K562 (cell line): ENCODE data around the gene ARFGEF2. TPM values are rescaled to one million over a fixed set of nuclear protein-coding genes. Genes with fewer than 3 reads are reported as not detected.

Source experiments
- CBFA2T2 ChIP-seq: fragments of 450-650 bp; conservative IDR thresholded peaks from 2 replicates; pipeline ENCODE4 v1.6.1; 2017; ENCODE audit warnings: mild to moderate bottlenecking
- CBX2 ChIP-seq: fragments of 200-600 bp; sonication (generic); IDR thresholded peaks from one replicate; pipeline ENCODE4 v1.6.1; 2012; ENCODE audit warnings: mild to moderate bottlenecking, low read length, inconsistent platforms; ENCODE audit not compliant: insufficient read depth, poor library complexity, severe bottlenecking
- CEBPZ ChIP-seq: fragments of 150-350 bp; IDR thresholded peaks from 2 replicates; pipeline ENCODE4 v1.6.1; 2014; ENCODE audit warnings: low read depth, mild to moderate bottlenecking, low read length, borderline replicate concordance
- HDAC1 ChIP-seq, 2 experiments: fragments of 450-650 bp; IDR thresholded peaks; 2 replicates each; pipeline ENCODE4 v1.6.1; 2016 to 2017; ENCODE audit warnings: inconsistent platforms in 1 of 2, mild to moderate bottlenecking in 1 of 2, moderate library complexity in 1 of 2
- KDM4B ChIP-seq, 2 experiments: fragments of 450-650 bp in 1 of 2; sonication (generic) in 1 of 2; IDR thresholded peaks; 2 replicates each; pipeline ENCODE4 v1.6.1; 2016 to 2017; ENCODE audit warnings: borderline replicate concordance in 2 of 2, antibody characterized with exemption in 1 of 2, low read depth in 1 of 2, mild to moderate bottlenecking in 1 of 2
- KHSRP ChIP-seq: fragments of 450-650 bp; IDR thresholded peaks from 2 replicates; pipeline ENCODE4 v1.6.1; 2017
- RBM17 ChIP-seq: fragments of 200-400 bp; formaldehyde crosslinking; IDR thresholded peaks from 2 replicates; pipeline ENCODE4 v1.6.1; 2017; ENCODE audit warnings: low read depth, mild to moderate bottlenecking, low read length, borderline replicate concordance
- RBM25 ChIP-seq: fragments of 200-400 bp; formaldehyde crosslinking; IDR thresholded peaks from 2 replicates; pipeline ENCODE4 v1.6.1; 2018; ENCODE audit warnings: low read length, low read depth, moderate library complexity; ENCODE audit not compliant: severe bottlenecking
- SRSF1 ChIP-seq: fragments of 200-400 bp; formaldehyde crosslinking; IDR thresholded peaks from 2 replicates; pipeline ENCODE4 v1.6.1; 2017; ENCODE audit warnings: mild to moderate bottlenecking, low read depth, low read length, moderate library complexity
- STAG1 ChIP-seq: sonication (generic); formaldehyde crosslinking; IDR thresholded peaks from 2 replicates; pipeline ENCODE4 v1.5.0; 2020; ENCODE audit warnings: missing genetic modification reagents, borderline replicate concordance
- THRAP3 ChIP-seq: fragments of 450-650 bp; IDR thresholded peaks from 2 replicates; pipeline ENCODE4 v1.6.1; 2016; ENCODE audit warnings: mild to moderate bottlenecking, inconsistent platforms, borderline replicate concordance
- TOE1 ChIP-seq, 2 experiments: fragments of 450-650 bp in 1 of 2; sonication (generic) in 1 of 2; formaldehyde crosslinking in 1 of 2; IDR thresholded peaks; 2 replicates each; pipeline versions ENCODE4 v1.7.1 to v1.8.0; 2016 to 2022; ENCODE audit warnings: borderline replicate concordance in 2 of 2, mild to moderate bottlenecking in 2 of 2, antibody characterized with exemption in 1 of 2, inconsistent platforms in 1 of 2, low read depth in 1 of 2, missing genetic modification reagents in 1 of 2, moderate library complexity in 1 of 2
- TRIM25 ChIP-seq: fragments of 450-650 bp; IDR thresholded peaks from 2 replicates; pipeline ENCODE4 v1.7.0; 2016; ENCODE audit warnings: borderline replicate concordance
- ZNF274 ChIP-seq: IDR thresholded peaks from 2 replicates; pipeline ENCODE4 v1.6.1; 2011; ENCODE audit warnings: low read depth, mild to moderate bottlenecking, low read length, moderate library complexity, borderline replicate concordance
- ZNF778 ChIP-seq: fragments of 450-650 bp; formaldehyde crosslinking; IDR thresholded peaks from 2 replicates; pipeline ENCODE4 v1.4.0; 2020; ENCODE audit warnings: mild to moderate bottlenecking, moderate library complexity
- polyA plus RNA-seq, 8 experiments: library from polyadenylated mRNA; depleted of rRNA in 4 of 8; stranded (reverse) in 5 of 8; unstranded in 3 of 8; fragments of >200 nt; fragmentation: Nextera tagmentation in 2 of 8; fragmentation: Illumina TruSeq in 1 of 8; extraction: Ambion mirVana in 2 of 8; extraction: Trizol in 1 of 8; gene quantifications; 2 replicates each; pipeline versions ENCODE4 v1.2.1 to v1.2.3, GENCODE V29; 2011 to 2014; ENCODE audit warnings: inconsistent platforms in 1 of 8, missing spikeins in 1 of 8
- total RNA-seq, 7 experiments: library from RNA; depleted of rRNA in 6 of 7; stranded (reverse); fragments of >200 nt in 6 of 7; fragmentation: Illumina TruSeq in 2 of 7; extraction: Trizol in 2 of 7; gene quantifications; 2 replicates each; pipeline versions ENCODE4 v1.2.1 to v1.2.3, GENCODE V29; 2011 to 2021; ENCODE audit warnings: low replicate concordance in 1 of 7
- TF ChIP-seq, protein P1 (sequence below), 2 experiments: fragments of 450-650 bp; IDR thresholded peaks; 2 replicates each; pipeline ENCODE4 v1.6.1; 2018; ENCODE audit warnings: mild to moderate bottlenecking in 2 of 2, low read depth in 1 of 2; ENCODE audit not compliant: partially characterized antibody in 2 of 2

The ARFGEF2 gene
- total and polyA plus RNA-seq, 9 of the 15 experiments (the other 6 are each of a cell fraction or from before 2014, with no cell fraction given), result 4.2 to 18.8 (median 13.7) TPM

DNA sequence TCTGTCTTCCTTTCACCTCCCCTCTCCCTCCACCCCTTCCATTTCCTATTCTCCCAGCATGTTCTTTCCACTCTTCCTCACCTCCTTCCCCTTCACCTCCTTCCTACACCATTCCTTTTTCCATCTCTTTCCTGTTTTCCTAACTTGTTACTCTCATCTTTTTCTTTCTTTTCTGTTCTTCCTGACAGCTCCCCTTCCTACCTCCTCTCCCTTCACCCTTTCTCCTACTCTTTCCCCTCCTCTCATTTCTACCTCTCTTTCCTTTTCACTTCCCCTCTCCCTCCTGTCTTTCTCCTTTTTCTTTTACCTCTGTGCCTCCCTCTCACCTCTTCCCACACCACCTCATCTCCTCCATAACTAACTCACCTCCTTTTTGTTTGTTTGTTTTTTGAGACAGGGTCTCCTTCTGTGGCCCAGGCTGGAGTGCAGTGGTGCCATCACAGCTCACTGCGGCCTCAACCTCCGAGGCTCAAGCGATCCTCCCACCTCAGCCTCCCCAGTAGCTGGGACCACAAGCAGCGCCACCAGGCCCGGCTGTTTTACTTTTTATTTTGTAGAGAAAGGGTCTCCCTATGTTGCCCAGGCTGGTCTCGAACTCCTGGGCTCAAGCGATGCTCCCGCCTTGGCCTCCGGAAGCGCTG lies 864 bp upstream of the ARFGEF2 start (continued):
- TF ChIP-seq TRIM25, result peak; percentile 83; the same call in 1 of the 2 replicates
- peak; percentile 34 to 55; a peak in 3 of 4 replicates for TF ChIP-seq HDAC1 (IDR thresholded peaks at IDR 0.05)
- TF ChIP-seq STAG1 (CRISPR knock-in tag), result no peak
- TF ChIP-seq SRSF1, result no peak
- no peak for TF ChIP-seq RBM17
- TF ChIP-seq CBFA2T2, result no peak
- TF ChIP-seq CBX2, result no peak
- TF ChIP-seq RBM25, result no peak
- peak; percentile 84; the same call in 1 of the 2 replicates for TF ChIP-seq THRAP3
- no peak for TF ChIP-seq ZNF274
- no peak; the same call in 1 of the 2 replicates for TF ChIP-seq TOE1 (IDR thresholded peaks at IDR 0.05; ENCODE audit: borderline replicate concordance)
- TF ChIP-seq TOE1 (CRISPR knock-in tag; IDR thresholded peaks at IDR 0.05; ENCODE audit: borderline replicate concordance, low read depth), result no peak
- peak; percentile 23; the same call in 1 of the 2 replicates for TF ChIP-seq KHSRP
- TF ChIP-seq, protein P1, sequence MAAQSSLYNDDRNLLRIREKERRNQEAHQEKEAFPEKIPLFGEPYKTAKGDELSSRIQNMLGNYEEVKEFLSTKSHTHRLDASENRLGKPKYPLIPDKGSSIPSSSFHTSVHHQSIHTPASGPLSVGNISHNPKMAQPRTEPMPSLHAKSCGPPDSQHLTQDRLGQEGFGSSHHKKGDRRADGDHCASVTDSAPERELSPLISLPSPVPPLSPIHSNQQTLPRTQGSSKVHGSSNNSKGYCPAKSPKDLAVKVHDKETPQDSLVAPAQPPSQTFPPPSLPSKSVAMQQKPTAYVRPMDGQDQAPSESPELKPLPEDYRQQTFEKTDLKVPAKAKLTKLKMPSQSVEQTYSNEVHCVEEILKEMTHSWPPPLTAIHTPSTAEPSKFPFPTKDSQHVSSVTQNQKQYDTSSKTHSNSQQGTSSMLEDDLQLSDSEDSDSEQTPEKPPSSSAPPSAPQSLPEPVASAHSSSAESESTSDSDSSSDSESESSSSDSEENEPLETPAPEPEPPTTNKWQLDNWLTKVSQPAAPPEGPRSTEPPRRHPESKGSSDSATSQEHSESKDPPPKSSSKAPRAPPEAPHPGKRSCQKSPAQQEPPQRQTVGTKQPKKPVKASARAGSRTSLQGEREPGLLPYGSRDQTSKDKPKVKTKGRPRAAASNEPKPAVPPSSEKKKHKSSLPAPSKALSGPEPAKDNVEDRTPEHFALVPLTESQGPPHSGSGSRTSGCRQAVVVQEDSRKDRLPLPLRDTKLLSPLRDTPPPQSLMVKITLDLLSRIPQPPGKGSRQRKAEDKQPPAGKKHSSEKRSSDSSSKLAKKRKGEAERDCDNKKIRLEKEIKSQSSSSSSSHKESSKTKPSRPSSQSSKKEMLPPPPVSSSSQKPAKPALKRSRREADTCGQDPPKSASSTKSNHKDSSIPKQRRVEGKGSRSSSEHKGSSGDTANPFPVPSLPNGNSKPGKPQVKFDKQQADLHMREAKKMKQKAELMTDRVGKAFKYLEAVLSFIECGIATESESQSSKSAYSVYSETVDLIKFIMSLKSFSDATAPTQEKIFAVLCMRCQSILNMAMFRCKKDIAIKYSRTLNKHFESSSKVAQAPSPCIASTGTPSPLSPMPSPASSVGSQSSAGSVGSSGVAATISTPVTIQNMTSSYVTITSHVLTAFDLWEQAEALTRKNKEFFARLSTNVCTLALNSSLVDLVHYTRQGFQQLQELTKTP (IDR thresholded peaks at IDR 0.05; ENCODE audit: low read depth in 1 of 2, partially characterized antibody in 2 of 2), result no peak
- no peak for TF ChIP-seq ZNF778 (CRISPR knock-in tag)
- TF ChIP-seq KDM4B (IDR thresholded peaks at IDR 0.05; ENCODE audit: borderline replicate concordance in 2 of 2, low read depth in 1 of 2), result no peak
- no peak for TF ChIP-seq CEBPZ
